GM06990 (cell line): ENCODE results near the gene PLCB4.

Experiments
- DNase-seq: peaks from one replicate; pipeline ENCODE4 v3.0.0-alpha.2; 2011; ENCODE audit not compliant: insufficient read length; ENCODE audit errors: extremely low read depth
- H3K27me3 ChIP-seq: replicated peaks from 2 replicates; pipeline ENCODE4 v1.6.0; 2011; ENCODE audit warnings: low read length; ENCODE audit not compliant: control insufficient read depth, insufficient read depth
- H3K36me3 ChIP-seq: 2 replicates; pipeline ENCODE4 v1.5.1; 2011; ENCODE audit warnings: low read length; ENCODE audit not compliant: control insufficient read depth, insufficient read depth
- H3K4me3 ChIP-seq: replicated peaks from 2 replicates; pipeline ENCODE4 v1.5.1; 2011; ENCODE audit warnings: low read depth, mild to moderate bottlenecking, control low read depth, low read length
- CTCF ChIP-seq: IDR thresholded peaks from 2 replicates; pipeline ENCODE4 v1.5.1; 2011; ENCODE audit warnings: low read length, control low read depth, mild to moderate bottlenecking, inconsistent platforms; ENCODE audit not compliant: insufficient read depth, poor library complexity, severe bottlenecking

The PLCB4 gene

GRCh38 chr20:9491324-9491723, 422.4 kb downstream of the PLCB4 start:
- no peak for DNase-seq
- Histone ChIP-seq H3K27me3 (no peaks in the 10 kb centered on the region), H3K36me3 (no peaks in the 10 kb centered on the region), H3K4me3 (no peak overlapping the region)
- TF ChIP-seq CTCF: no peak

- Histone ChIP-seq H3K27me3 (no peaks in the 10 kb centered on the region), H3K36me3 (no peaks in the 10 kb centered on the region), H3K4me3 (no peak overlapping the region)
- DNase-seq: no peak
- no peak for TF ChIP-seq CTCF
These were observed 423.2 kb downstream of the PLCB4 start for GRCh38 chr20:9492067-9492466.

- no peak for DNase-seq
- no peak for TF ChIP-seq CTCF
- Histone ChIP-seq H3K27me3 (no peaks in the 10 kb centered on the region), H3K36me3 (no peaks in the 10 kb centered on the region), H3K4me3 (no peak overlapping the region)
These were observed 424.9 kb downstream of the PLCB4 start for GRCh38 chr20:9493803-9494202.

- TF ChIP-seq CTCF: no peak
- H3K36me3 ChIP-seq: no peaks in the 10 kb centered on the region
- no peak overlapping the region for H3K4me3 ChIP-seq
- no peak for DNase-seq
- no peaks in the 10 kb centered on the region for H3K27me3 ChIP-seq
These were observed 426.8 kb downstream of the PLCB4 start for GRCh38 chr20:9495701-9496100.

GRCh38 chr20:9496155-9496554, 427.3 kb downstream of the PLCB4 start:
- TF ChIP-seq CTCF: no peak
- no peak for DNase-seq
- Histone ChIP-seq H3K27me3 (no peaks in the 10 kb centered on the region), H3K36me3 (no peaks in the 10 kb centered on the region), H3K4me3 (no peak overlapping the region)

- no peak for TF ChIP-seq CTCF
- no peaks in the 10 kb centered on the region for H3K27me3 ChIP-seq
- DNase-seq: no peak
- H3K4me3 ChIP-seq: no peak overlapping the region
- no peaks in the 10 kb centered on the region for H3K36me3 ChIP-seq
These were observed 429.4 kb downstream of the PLCB4 start for GRCh38 chr20:9498322-9498721.
